SU-DHL-6 (cell line): ENCODE data around the gene TEAD1.

Source experiments
- H2AFZ ChIP-seq: fragments of 200-600 bp; sonication (generic); 2 replicates; pipeline ENCODE4 v1.6.1; 2014; ENCODE audit warnings: low read depth, mild to moderate bottlenecking, moderate library complexity, mixed read lengths, antibody characterized with exemption, low read length; ENCODE audit not compliant: severe bottlenecking
- H3F3A ChIP-seq: fragments of 200-600 bp; shearing (Covaris generic); 2 replicates; pipeline ENCODE4 v1.6.0; 2016; ENCODE audit warnings: antibody characterized with exemption, mild to moderate bottlenecking; ENCODE audit not compliant: insufficient read depth
- H3K27ac ChIP-seq: fragments of 200-600 bp; sonication (generic); 2 replicates; pipeline ENCODE4 v1.5.1; 2016; ENCODE audit warnings: low read depth, mild to moderate bottlenecking, low read length, moderate library complexity, mixed read lengths
- H3K27me3 ChIP-seq: fragments of 200-600 bp; sonication (generic), shearing (Covaris generic); 2 replicates; pipeline ENCODE4 v1.6.0; 2014; ENCODE audit warnings: mild to moderate bottlenecking, low read length
- H3K36me3 ChIP-seq: fragments of 200-600 bp; sonication (generic); 2 replicates; pipeline ENCODE4 v1.6.1; 2014; ENCODE audit warnings: mild to moderate bottlenecking, low read length, mixed read lengths
- H3K4me2 ChIP-seq: fragments of 300-600, 200-600 bp; shearing (Covaris generic), sonication (generic); 2 replicates; pipeline ENCODE4 v1.6.0; 2014; ENCODE audit warnings: low read length, low read depth, mild to moderate bottlenecking; ENCODE audit not compliant: poor library complexity, severe bottlenecking
- H3K4me3 ChIP-seq: fragments of 200-600 bp; sonication (generic); 2 replicates; pipeline ENCODE4 v1.5.1; 2014; ENCODE audit warnings: antibody characterized with exemption, low read length, mild to moderate bottlenecking, mixed read lengths; ENCODE audit not compliant: insufficient read depth, poor library complexity, severe bottlenecking
- H3K79me2 ChIP-seq: fragments of 200-600 bp; sonication (generic); 2 replicates; pipeline ENCODE4 v1.6.1; 2014; ENCODE audit warnings: mild to moderate bottlenecking, low read length, moderate library complexity; ENCODE audit not compliant: insufficient read depth
- H3K9ac ChIP-seq: fragments of 200-600 bp; sonication (generic); 2 replicates; pipeline ENCODE4 v1.7.0; 2014; ENCODE audit warnings: mild to moderate bottlenecking, low read length
- H3K9me2 ChIP-seq: fragments of 200-600 bp; sonication (generic); replicated peaks from 2 replicates; pipeline ENCODE4 v1.6.1; 2014; ENCODE audit warnings: low read length; ENCODE audit not compliant: insufficient read depth
- H3K9me3 ChIP-seq: fragments of 200-600 bp; sonication (generic); 2 replicates; pipeline ENCODE4 v1.6.1; 2014; ENCODE audit warnings: low read length, mixed read lengths; ENCODE audit not compliant: insufficient read depth
- H4K20me1 ChIP-seq: fragments of 200-600 bp; sonication (generic); 2 replicates; pipeline ENCODE4 v1.6.1; 2014; ENCODE audit warnings: low read depth, mild to moderate bottlenecking, antibody characterized with exemption, low read length, moderate library complexity, mixed read lengths
- CTCF ChIP-seq: fragments of 200-600 bp; sonication (generic); IDR thresholded peaks from one replicate; pipeline ENCODE4 v1.5.1; 2017; ENCODE audit warnings: antibody characterized with exemption, mild to moderate bottlenecking, low read length, moderate library complexity; ENCODE audit not compliant: insufficient read depth, poor library complexity, severe bottlenecking
- EZH2phosphoT487 ChIP-seq: fragments of 200-600 bp; sonication (generic), shearing (Covaris generic); conservative IDR thresholded peaks from 2 replicates; pipeline ENCODE4 v1.6.1; 2018; ENCODE audit warnings: mild to moderate bottlenecking, antibody characterized with exemption, low read length, moderate library complexity, mixed read lengths

Gene TEAD1

GRCh38 chr11:12704049-12704448, 29.8 kb downstream of the TEAD1 start:
- TF ChIP-seq EZH2phosphoT487 = no peak
- H4K20me1 ChIP-seq = no peaks in the 10 kb centered on the region
- no peaks in the 10 kb centered on the region for H3K36me3 ChIP-seq
- H3K4me3 ChIP-seq = no peak overlapping the region
- no peak overlapping the region for H3K4me2 ChIP-seq
- no peaks in the 10 kb centered on the region for H3K9me2 ChIP-seq
- no peaks in the 10 kb centered on the region for H3K27me3 ChIP-seq
- no peaks in the 10 kb centered on the region for H3F3A ChIP-seq
- no peaks in the 10 kb centered on the region for H3K9me3 ChIP-seq
- no peak overlapping the region for H3K27ac ChIP-seq
- H3K79me2 ChIP-seq = no peaks in the 10 kb centered on the region
- H3K9ac ChIP-seq = no peak overlapping the region
- H2AFZ ChIP-seq = no peak overlapping the region

- no peaks in the 10 kb centered on the region for H3K27me3 ChIP-seq
- H3K4me2 ChIP-seq = no peak overlapping the region
- H3K36me3 ChIP-seq = no peaks in the 10 kb centered on the region
- no peaks in the 10 kb centered on the region for H3K9me3 ChIP-seq
- no peaks in the 10 kb centered on the region for H3F3A ChIP-seq
- H3K9ac ChIP-seq = no peak overlapping the region
- TF ChIP-seq EZH2phosphoT487 = no peak
- no peak for TF ChIP-seq CTCF
- no peaks in the 10 kb centered on the region for H4K20me1 ChIP-seq
- H3K9me2 ChIP-seq = no peaks in the 10 kb centered on the region
- no peak overlapping the region for H2AFZ ChIP-seq
- no peaks in the 10 kb centered on the region for H3K79me2 ChIP-seq
- no peak overlapping the region for H3K27ac ChIP-seq
- H3K4me3 ChIP-seq = no peak overlapping the region
Measured at GRCh38 chr11:12705874-12706273, 31.7 kb downstream of the TEAD1 start.

- H3F3A ChIP-seq = no peaks in the 10 kb centered on the region
- H4K20me1 ChIP-seq = no peaks in the 10 kb centered on the region
- H3K79me2 ChIP-seq = no peaks in the 10 kb centered on the region
Measured at GRCh38 chr11:12706545-12707499, 32.6 kb downstream of the TEAD1 start.

More at GRCh38 chr11:12706545-12707499, 32.6 kb downstream of the TEAD1 start:
- no peak overlapping the region for H3K27ac ChIP-seq
- no peak overlapping the region for H3K9ac ChIP-seq
- no peaks in the 10 kb centered on the region for H3K9me3 ChIP-seq
- no peaks in the 10 kb centered on the region for H3K27me3 ChIP-seq
- no peak for TF ChIP-seq EZH2phosphoT487
- no peak for TF ChIP-seq CTCF
- H2AFZ ChIP-seq = no peak overlapping the region
- H3K4me2 ChIP-seq = no peak overlapping the region
- H3K36me3 ChIP-seq = no peaks in the 10 kb centered on the region
- no peak overlapping the region for H3K4me3 ChIP-seq
- H3K9me2 ChIP-seq = no peaks in the 10 kb centered on the region
